ENCODE results near the gene MPPE1.

DNA sequence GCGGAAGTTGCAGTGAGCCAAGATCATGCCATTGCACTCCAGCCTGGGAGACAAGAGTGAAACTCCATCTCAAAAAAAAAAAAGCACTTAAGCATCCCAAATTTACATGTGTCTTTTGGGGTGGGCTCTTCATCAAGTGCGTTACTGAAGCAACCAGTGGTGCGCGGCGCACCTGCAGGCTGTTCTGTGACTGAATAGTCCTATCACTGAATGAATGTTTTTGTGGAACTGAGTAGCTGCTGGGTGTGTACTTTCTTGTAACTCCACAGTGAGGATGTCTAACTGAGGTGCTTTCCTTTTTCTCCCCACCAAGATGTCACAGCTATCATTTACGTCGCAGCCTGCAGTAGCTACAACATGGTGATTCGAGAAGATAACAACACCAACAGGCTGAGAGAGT, 39.9 kb downstream of the MPPE1 start:
- TF ChIP-seq, protein P1, sequence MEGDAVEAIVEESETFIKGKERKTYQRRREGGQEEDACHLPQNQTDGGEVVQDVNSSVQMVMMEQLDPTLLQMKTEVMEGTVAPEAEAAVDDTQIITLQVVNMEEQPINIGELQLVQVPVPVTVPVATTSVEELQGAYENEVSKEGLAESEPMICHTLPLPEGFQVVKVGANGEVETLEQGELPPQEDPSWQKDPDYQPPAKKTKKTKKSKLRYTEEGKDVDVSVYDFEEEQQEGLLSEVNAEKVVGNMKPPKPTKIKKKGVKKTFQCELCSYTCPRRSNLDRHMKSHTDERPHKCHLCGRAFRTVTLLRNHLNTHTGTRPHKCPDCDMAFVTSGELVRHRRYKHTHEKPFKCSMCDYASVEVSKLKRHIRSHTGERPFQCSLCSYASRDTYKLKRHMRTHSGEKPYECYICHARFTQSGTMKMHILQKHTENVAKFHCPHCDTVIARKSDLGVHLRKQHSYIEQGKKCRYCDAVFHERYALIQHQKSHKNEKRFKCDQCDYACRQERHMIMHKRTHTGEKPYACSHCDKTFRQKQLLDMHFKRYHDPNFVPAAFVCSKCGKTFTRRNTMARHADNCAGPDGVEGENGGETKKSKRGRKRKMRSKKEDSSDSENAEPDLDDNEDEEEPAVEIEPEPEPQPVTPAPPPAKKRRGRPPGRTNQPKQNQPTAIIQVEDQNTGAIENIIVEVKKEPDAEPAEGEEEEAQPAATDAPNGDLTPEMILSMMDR (IDR thresholded peaks at IDR 0.05; ENCODE audit: low read depth, low read length), result no peak
- no peak for TF ChIP-seq EZH2phosphoT487 (IDR thresholded peaks at IDR 0.05; ENCODE audit: low read depth)

Measured in OCI-LY3 (cell line).